ENCODE data around the gene AKR1D1. TPM values are rescaled to one million over a fixed set of nuclear protein-coding genes. Genes with fewer than 3 reads are reported as not detected.

Gene AKR1D1
- total RNA-seq, 4 donors from 2014 or later = 0.10 TPM; not detected in 3

DNA sequence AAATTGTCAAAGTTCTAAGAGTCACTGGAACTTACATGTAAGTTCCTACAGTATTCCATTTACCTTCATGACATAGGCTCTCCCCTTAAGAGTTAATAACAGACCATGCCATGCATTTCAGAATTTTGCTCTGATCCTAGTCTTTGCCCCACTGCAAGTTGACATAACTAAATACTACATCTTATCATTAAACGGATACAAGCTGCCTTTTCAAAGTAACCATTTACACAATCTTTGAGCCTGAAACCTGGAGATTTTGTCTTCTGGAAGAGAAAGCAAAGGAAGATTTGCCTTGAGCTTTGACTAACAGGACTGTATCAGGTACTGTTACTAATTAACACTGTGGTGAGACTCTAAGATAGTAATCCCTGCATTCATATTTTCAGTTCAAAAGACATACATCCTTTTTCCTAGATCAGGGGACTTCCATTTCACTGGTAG, 9.3 kb upstream of the AKR1D1 start:
- no peak for TF ChIP-seq POLR2A (IDR thresholded peaks at IDR 0.05)
- TF ChIP-seq, protein P1, sequence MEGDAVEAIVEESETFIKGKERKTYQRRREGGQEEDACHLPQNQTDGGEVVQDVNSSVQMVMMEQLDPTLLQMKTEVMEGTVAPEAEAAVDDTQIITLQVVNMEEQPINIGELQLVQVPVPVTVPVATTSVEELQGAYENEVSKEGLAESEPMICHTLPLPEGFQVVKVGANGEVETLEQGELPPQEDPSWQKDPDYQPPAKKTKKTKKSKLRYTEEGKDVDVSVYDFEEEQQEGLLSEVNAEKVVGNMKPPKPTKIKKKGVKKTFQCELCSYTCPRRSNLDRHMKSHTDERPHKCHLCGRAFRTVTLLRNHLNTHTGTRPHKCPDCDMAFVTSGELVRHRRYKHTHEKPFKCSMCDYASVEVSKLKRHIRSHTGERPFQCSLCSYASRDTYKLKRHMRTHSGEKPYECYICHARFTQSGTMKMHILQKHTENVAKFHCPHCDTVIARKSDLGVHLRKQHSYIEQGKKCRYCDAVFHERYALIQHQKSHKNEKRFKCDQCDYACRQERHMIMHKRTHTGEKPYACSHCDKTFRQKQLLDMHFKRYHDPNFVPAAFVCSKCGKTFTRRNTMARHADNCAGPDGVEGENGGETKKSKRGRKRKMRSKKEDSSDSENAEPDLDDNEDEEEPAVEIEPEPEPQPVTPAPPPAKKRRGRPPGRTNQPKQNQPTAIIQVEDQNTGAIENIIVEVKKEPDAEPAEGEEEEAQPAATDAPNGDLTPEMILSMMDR (IDR thresholded peaks at IDR 0.05) = no peak
- no peak overlapping the region for H3K4me3 ChIP-seq (ENCODE audit: low read depth, poor library complexity, severe bottlenecking)
- WGBS, 2 donors = 81 to 84% methylated on average over 1 of the region's 1 CpG
- DNase-seq (ENCODE audit: low spot score in 2 of 2) = no peak
- intact Hi-C loops (cut with DNase I; ENCODE audit: low total_unique reads) = no loop called here

DNA sequence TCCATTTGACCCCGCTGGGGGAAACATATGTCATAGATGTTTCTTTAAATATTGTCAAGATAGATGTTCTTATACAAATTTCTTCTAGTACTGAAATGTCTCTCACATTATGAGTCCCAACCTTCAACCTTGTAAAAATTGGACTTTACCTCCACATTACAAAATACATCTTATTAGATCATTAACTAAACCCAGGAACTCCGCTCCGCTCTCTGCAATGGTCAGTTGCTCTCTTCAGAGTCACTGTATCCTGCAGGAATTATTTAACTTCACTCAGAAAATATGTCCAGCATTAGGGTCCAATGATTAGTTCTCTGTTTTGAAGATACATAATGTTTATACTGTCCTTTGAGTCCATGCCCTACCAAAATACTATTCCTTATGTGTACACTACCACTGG, 8.5 kb upstream of the AKR1D1 start:
- intact Hi-C loops (cut with DNase I; ENCODE audit: low total_unique reads) = no loop called here
- H3K4me3 ChIP-seq (ENCODE audit: low read depth, poor library complexity, severe bottlenecking) = no peak overlapping the region
- TF ChIP-seq, protein P1 (IDR thresholded peaks at IDR 0.05) = no peak
- no peak for TF ChIP-seq POLR2A (IDR thresholded peaks at IDR 0.05)
- 95% methylated on average over 3 of the region's 3 CpGs for WGBS, 2 donors
- no peak for DNase-seq (ENCODE audit: low spot score in 2 of 2)

DNA sequence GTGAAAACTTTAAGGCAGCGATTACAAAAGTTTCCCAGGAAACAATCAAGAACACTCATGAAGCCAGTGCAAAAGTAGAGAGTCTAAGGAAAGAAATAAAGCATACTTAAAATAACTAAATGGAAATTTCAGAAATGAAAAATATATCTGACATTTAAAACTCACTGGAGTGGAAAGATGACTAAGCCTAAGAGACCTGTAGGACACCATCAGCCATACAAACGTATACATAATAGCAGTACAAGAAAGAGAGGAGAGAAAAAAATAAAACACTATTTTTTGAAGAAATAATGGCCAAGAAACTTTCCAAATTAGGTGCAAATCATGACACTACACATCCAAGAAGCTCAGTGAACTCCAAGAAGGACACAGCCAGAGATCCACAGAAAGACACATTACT, 5.4 kb upstream of the AKR1D1 start:
- H3K4me3 ChIP-seq (ENCODE audit: low read depth, poor library complexity, severe bottlenecking) = no peak overlapping the region
- DNase-seq (ENCODE audit: low spot score in 2 of 2) = no peak
- WGBS, 2 donors = 89 to 90% methylated on average over 2 of the region's 2 CpGs
- TF ChIP-seq, protein P1 (IDR thresholded peaks at IDR 0.05) = no peak
- no peak for TF ChIP-seq POLR2A (IDR thresholded peaks at IDR 0.05)
- intact Hi-C loops (cut with DNase I; ENCODE audit: low total_unique reads) = no loop called here

DNA sequence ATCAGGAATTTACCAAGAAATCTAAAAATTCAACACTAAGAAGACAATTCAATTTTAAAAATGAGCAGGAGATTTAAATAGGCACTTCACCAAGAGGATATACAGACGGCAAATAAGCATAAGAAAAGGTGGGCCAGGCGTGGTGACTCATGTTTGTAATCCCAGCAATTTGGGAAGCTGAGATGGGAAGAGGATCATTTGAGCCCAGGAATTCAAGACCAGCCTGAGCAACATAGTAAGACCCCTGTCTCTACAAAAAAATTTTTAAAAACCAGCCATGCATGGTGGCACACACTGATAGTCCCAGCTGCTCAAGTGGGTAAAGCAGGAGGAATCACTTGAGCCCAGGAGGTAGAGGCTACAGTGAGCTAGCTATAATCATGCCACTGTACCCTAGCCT, 3.5 kb upstream of the AKR1D1 start:
- WGBS, 2 donors = 78 to 84% methylated on average over 2 of the region's 2 CpGs

DNA sequence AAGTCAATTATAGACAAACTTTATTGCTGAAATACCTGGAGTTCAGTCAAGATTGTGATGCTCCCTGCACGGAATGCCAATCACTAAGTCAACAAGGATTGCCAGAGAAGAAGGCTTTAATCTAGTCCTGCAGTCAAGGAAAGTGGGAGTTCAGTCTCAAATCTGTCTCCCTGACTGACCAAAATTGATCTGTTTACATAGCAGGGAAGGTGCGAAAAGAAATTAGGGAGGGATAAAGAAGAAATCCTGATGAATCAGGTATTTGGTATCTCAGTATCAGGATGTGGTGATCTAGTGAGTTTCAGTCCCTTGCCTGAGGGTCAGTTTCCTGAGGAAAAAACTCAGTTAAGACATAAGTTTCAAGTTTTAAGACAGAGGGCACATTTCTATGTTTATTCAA, 2.1 kb upstream of the AKR1D1 start:
- no peak for TF ChIP-seq POLR2A (IDR thresholded peaks at IDR 0.05)
- no peak overlapping the region for H3K4me3 ChIP-seq (ENCODE audit: low read depth, poor library complexity, severe bottlenecking)
- intact Hi-C loops (cut with DNase I; ENCODE audit: low total_unique reads) = no loop called here
- 77 to 82% methylated on average over 2 of the region's 2 CpGs for WGBS, 2 donors
- DNase-seq (ENCODE audit: low spot score in 2 of 2) = no peak

More for the DNA sequence above, 3.5 kb upstream of the AKR1D1 start:
- no peak overlapping the region for H3K4me3 ChIP-seq (ENCODE audit: low read depth, poor library complexity, severe bottlenecking)
- intact Hi-C loops (cut with DNase I; ENCODE audit: low total_unique reads) = no loop called here
- no peak for TF ChIP-seq POLR2A (IDR thresholded peaks at IDR 0.05)
- TF ChIP-seq, protein P1 (IDR thresholded peaks at IDR 0.05) = no peak
- no peak for DNase-seq (ENCODE audit: low spot score in 2 of 2)

DNA sequence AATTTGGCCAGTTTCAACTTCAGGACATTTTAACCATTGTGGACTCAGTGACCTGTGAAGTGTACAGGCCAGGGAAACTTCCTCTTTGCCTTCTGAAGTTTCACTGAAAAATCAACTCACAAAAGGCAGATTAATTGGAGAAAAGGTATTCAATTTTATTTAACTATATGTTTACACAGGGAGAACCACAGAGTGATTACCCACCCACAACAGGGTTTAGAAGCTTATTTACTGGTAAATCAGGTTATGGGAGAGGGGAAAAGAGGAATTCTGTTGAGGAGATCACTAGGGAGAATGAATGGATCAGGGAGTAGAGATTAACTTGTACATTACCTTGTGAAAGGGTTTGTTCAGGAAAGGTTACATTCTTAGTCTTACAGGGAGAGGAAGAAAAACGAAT, 1.7 kb upstream of the AKR1D1 start:
- intact Hi-C loops (cut with DNase I; ENCODE audit: low total_unique reads) = no loop called here
- 19 to 42% methylated on average over 1 of the region's 1 CpG for WGBS, 2 donors
- H3K4me3 ChIP-seq (ENCODE audit: low read depth, poor library complexity, severe bottlenecking) = no peak overlapping the region
- no peak for DNase-seq (ENCODE audit: low spot score in 2 of 2)
- no peak for TF ChIP-seq POLR2A (IDR thresholded peaks at IDR 0.05)
- TF ChIP-seq, protein P1 (IDR thresholded peaks at IDR 0.05) = no peak
